Inflammatory macrophage (primary cell): ENCODE results near the gene TLE3.
A peak's percentile ranks its signal among the peaks of the same experiment; 100 is the strongest.

ENCODE experiments used
- DNase-seq, 2 donors: peaks; one replicate each; pipeline ENCODE4 v3.0.0-alpha.2; 2020 to 2022
- total RNA-seq, 18 experiments: gene quantifications; one replicate each; lab custom pipeline; 2026; ENCODE audit warnings: mixed read lengths in 6 of 18, inconsistent platforms in 2 of 18; lab: John Stamatoyannopoulos, UW

Gene TLE3
- total RNA-seq = 18.3 to 123 (median 51.5) reads per million in 18 experiments

DNA sequence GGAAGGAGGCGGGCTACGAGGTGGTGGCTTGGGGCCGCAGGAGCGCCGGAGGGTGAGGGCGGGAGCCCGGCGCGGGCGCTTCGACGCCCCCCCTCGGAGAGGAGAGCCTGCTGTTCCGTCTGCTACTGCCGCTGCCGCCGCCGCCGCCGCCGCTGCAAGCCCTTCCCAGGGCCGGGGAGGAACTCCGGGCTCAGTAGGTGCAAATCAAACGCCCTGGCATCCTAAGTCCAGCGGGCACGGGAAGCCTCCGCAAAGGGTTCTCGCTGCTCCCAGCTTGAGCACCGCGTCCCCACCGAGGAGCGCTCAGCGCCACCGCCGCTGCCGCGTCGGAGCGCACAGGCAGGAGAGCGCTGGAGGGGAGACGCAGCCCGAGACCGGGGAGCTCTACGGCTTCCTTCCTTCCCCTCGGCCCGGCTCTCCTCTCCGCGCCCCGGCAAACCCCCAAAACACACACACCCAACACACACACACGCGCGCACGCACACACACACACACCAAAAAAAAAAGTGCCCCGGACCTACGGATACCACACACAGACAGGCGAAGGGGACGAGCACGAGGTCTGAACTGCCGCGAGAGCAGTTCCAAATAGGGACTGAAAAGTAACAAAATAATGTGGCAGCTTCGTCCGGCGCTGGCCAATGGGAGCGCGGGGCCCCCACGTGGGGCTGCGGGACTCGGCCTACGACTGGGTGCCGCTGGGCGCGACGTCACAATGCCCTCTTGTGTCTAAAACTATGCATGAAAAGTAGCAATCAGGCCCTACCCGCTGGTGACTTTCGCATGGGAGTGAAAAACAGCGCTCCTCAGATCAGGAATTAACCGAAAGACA is at the start of gene TLE3:
Gene TLE3 (minus strand): TSS at position 597 of the 832 bp plus-strand sequence. CDS start 1,119 bp downstream, outside the sequence.
- DNase-seq = peak; percentile 99 to 100

DNA sequence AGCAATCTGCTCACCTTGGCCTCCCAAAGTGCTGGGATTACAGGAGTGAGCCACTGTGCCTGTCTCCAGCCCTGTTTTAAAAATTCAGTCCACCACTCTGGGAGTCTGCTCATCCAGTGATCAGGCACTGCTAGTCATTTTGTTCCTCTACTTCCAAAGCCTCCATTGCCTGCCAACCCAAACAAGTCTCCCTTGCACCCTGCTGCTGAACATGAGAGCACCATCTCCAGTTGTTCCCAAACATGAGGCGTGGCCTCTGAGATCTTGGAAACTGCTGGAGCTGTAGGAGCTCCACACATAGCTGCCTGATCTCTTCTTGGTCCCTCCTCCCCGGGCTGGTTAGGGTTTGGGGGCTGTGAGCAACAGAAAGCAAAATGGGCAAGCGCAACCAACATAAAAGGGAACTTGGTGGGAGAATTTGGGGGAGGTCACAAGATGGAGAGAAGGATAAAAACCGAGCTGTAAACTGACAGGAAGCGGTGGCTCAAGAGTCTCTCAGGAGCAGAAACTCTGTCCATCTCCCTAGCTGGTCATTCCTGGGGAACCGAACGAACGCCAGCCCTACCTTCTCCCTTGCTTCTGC is 49.6 kb upstream of the TLE3 start:
- no peak for DNase-seq

DNA sequence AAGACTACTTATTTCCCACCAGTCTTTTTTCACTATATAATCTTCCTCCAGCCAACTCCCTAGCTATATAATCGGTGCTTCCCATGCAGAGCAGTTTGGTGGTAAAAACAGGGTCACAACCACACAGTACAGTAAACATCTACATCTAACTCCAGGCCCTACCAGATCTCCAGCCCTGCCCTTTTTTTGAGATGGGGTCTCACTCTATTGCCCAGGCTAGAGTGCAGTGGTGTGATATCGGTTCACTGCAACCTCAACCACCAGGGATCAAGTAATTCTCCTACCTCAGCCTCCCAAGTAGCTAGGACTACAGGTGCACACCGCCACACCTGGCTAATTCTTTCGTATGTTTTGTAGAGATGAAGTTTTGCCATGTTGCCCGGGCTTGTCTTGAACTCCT is 49.1 kb upstream of the TLE3 start:
- no peak for DNase-seq

DNA sequence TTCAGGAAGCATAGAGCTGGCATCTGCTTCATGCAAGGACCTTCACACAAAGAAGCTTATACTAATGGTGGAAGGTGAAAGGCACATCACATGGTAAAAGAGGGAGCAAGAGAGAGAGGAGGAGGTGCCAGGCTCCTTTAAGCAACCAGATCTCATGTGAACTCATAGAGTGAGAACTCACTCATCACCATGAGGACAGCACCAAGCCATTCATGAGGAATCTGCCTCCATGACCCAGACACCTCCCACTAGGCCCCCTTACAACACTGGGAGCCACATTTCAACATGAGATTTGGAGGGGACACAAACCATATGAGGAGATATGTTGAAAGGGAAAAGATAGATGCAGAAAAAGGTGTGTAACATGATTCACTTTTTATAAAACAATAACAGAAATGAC is 48.4 kb upstream of the TLE3 start:
- DNase-seq = peak in 1 of 2 donors; percentile 65

DNA sequence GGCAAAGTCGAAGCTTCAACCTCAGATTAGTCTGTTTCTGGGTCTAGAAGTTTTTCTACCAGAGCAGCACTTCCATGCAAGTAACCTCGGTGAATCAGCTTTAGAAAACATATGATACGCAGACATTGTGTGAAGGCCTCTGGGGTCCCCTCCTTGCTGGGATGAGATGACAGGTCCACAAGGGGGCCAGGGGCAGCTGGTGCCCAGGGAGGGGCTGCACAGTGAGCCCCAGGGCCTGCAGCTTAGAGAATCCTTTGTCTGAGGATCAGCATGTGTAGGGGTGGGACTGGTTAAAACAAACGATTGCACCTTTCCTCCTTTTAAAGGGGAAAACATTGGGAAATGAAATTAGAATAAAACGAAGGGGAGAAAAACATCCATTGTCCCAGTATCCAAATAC is 47.5 kb upstream of the TLE3 start:
- no peak for DNase-seq

DNA sequence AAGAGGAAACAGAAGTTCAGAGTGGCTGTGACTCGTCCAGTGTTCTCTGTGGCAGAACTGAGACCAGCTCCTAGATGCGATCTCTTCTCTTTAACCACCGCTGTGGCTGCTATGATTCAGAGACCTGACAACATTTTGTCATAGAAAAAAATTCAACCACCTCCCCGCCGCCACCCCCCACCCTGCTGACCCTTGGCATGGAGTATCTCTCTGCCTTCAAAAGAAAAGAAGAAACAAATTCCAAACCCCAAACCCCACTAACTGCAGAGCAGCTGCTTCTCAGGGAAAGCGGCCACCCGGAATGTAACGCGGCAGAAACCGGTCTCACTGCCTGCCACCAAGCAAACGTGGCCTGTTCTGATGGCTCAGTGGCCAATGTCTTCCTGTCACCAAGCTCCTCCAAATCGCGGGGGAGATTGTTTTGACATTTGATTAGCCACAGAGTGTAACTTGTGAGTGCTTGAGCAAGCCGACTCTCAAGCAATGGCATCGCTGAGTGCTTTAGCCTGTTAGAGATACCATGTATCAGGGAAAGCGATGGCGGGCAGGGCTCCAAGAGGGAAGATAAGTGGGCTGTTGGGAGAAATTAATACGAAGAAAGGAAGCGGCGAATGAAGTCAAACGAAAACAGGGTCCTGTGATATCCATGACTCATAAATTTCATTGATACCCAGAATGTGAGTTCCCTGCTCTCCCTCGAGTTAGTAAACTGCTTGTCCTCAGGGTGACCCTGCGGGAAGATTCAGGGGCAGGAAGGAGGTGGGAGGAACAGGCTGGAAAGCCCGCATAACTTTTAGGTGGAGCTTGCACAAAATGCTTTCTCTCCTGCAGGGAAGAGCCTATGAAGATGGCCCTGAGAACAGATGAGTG is 44.8 kb upstream of the TLE3 start:
- DNase-seq = peak; percentile 93 to 95

DNA sequence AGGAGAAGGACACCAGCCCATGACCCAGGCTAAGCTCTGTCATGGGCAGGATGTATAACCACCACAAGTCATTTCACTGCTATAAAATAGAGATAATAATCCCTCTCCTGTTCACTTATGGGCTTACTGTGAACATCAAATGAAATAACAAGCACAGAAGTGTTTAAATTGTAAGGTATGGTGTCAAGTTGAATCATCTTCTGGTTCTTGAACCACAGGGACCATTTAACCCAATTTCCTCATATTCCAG is 44.3 kb upstream of the TLE3 start:
- no peak for DNase-seq

DNA sequence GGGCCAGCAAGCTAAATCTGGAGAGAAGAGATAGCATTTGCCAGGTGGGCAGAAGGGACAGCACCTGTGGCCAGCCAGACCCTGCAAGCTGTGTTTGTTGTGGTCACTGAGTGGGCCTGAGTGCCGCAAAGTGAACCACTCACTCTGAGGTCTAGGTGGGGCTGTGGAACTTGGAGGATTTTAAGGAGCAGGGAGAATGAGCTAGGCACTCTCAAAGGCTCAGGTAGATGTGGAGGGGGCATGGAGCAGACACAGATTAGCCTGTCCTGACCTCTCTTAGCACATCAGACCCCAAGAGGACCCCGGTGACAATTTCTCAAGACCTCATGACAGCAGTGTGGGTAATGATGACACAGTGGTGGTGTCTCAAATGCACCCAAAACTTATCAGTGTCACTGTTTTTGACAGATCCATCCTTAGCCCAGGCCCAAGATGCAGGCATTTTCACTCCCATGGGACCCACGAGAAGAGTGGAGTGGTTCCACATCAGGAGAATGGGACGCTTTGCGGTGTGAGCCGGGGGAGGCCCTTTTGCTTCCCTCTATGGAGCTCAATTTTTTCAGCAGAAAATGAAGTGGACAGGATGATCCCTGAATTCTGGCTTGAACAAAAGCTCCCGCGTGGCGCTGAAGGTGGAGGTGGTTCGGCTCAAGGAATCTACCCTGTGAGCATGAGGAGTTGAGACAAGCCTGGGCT is 43.8 kb upstream of the TLE3 start:
- DNase-seq = peak; percentile 45 to 59

DNA sequence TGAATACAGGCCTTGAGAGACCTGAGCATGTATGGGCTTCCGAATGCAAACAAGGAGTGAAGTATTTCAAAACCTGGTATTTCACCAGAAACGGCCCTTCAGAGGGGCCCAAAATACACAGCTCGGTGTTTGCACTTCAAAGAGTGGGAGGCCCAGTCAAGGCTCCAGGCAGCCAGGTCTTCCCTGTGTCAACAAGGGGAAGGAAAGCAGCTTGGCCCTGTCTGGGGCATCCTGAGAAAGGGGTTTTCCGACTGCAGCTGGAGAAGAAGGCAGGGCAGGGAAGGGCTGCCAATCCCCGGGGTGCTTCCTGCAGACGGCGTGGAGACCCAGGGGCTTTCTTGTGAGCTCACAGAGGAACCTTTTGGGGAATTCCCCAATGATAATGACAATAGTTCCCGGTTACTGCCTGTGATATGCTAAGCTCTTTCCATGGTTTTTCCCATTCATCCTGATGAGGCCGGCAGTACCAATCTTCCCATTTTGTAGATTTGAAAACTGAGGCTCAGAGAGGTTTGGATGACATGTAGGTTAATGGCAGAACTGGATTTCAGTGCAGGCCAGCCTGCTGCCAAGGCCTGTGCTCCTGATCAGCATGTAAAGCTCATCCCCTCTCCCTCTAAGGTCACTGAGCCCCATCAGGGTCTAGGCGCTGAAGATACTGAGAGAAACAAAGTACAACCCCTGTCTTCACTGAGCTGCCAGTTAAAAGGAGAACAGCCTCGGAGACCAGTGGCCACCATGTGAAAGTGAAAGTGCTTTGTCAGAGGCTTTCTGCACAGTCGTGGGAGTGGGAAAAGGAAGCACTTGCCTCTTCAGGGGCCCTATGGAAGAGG is 43.0 kb upstream of the TLE3 start:
- peak; percentile 73 to 83 for DNase-seq

DNA sequence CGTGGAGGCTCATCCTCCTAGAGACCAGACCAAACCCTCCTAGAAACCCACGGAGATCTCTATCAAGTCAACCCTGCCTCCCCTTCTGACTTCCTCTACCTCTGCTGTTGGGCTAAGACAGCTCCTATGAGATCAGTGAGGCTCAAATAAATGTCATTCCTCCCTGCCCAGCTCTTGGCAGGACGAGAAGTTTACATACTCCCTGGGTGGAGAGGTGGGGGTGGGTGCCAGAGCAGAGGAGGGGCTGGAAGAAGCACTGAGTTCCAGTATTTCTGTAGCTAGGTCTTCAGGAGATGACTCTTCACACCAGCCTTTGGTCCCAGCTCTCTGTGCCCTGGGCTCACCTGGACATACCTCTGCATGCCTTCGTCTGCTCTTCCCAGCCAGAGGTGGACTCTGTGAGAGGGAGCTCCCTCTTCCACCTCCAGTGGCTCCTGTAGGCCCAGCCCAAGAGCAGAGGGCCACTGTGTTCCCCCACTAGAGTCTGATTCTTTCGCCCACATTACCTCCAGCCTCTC is 42.4 kb upstream of the TLE3 start:
- DNase-seq = no peak

DNA sequence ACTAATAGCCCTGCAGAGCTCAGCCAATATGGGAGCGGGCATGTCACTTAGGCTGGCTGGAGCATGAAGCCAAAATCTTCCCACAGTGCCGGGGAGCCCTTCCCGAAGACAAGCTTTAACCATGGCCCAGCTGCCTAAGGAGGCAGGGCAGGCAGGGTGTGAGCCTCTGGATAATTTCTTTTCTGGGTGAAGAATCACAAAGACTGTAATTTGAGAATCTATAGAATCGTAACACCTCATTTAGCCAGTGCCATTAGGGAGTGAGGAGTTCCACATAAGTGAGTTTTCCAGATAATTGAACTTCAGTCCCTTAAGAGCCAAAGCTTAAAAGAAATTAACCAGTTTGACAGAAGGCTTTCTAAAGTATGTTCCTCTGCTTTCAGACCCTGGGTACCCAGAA is 40.2 kb upstream of the TLE3 start:
- no peak for DNase-seq

DNA sequence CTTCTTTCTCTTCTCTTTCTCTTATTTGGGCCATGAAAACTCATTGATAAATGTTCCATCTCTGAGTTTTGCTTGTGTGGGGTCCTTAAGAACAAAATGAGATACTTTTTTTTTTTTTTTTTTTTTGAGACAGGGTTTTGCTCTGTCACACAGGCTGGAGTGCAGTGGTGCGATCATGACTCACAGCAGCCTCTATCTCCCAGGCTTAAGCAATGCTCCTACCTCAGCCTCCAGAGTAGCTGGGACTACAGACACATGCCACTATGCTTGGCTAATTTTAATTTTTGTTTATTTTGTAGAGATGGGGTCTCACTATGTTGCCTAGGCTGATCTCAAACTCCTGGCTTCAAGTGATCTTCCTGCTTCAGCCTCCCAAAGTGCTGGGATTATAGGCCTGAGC is 39.3 kb upstream of the TLE3 start:
- DNase-seq = peak in 1 of 2 donors; percentile 44

DNA sequence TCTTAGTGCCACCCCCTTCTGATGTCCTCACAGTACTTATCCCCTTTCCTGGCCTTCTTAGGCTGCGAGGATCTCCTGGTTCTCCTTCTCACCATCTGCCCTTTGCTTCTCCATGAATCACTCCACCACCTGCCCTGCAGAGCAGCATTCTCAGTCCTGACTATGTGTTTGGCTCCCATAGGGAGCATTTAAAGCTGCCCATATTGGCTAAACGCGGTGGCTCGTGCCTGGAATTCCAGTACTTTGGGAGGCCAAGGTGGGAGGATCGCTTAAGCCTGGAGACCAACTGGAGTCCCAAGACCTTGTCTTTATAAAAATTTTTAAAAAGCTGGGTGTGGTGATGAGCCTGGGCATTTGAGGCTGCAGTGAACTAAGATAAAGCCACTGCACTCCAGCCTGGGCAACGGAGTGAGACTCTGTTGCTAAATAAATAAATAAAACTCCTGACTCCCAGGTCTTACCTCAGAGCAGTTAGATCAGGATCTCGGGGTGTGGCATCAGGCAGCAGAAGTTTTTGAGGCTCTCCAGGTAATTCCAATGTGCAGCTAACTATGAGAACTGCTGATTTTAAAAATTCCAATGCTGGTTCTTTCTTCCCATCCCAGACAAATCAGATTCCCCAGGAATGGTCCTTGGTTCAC is 36.2 kb upstream of the TLE3 start:
- DNase-seq = no peak

DNA sequence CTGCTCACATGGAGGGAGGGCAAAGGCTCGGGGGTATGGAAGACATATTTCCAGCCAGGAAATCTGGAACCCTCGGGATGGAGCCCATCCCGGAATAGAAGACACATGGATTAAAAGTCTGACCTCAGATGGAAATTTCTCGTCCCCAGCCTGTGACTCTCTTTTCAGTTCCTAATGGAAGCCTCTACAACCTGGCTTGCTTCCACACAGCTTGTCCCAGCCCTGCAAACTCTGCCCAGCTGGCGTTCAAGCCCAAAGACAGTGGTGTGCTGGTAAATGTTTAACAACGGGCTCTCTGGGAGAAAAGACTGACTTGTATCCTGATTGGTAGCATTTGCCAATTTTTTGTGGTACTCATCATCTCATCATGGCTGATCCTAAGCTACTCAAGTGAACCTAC is 35.6 kb upstream of the TLE3 start:
- no peak for DNase-seq

DNA sequence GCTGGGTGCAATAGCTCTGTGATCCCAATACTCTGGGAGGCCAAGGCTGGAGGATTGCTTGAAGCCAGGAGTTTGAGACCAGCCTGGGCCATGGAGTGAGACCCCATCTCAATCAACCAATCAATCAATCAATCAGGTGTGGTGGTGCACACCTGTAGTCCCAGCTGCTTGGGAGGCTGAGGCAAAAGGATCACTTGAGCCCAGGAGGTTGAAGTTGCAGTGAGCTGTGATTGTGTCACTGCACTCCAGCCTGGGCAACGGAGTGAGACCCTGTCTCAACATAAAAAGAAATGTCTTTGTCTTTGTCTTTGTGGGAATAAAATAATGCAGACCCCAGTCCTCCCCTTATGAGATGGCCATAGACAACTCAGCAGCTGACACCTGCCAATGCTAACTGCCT is 34.9 kb upstream of the TLE3 start:
- no peak for DNase-seq

DNA sequence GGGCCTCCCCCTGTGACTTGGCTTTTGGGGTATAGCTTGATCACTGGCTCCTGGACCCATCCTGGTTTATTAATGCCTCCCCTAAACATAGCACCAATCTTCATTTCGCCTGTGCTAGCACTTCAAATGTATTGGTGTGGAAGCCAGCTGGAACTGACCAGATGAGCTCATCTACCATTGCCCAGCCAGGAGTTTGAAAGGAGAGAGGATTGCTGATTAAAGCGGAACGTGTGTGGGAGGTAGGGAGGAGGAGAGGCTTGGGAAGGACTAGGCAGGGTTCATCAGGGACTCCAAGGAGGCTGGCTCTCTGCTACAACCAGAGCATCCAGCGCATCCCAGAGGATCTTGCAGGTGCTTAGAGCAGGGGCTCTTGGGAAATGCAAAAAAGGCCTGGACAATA is 34.4 kb upstream of the TLE3 start:
- peak in 1 of 2 donors; percentile 55 for DNase-seq

DNA sequence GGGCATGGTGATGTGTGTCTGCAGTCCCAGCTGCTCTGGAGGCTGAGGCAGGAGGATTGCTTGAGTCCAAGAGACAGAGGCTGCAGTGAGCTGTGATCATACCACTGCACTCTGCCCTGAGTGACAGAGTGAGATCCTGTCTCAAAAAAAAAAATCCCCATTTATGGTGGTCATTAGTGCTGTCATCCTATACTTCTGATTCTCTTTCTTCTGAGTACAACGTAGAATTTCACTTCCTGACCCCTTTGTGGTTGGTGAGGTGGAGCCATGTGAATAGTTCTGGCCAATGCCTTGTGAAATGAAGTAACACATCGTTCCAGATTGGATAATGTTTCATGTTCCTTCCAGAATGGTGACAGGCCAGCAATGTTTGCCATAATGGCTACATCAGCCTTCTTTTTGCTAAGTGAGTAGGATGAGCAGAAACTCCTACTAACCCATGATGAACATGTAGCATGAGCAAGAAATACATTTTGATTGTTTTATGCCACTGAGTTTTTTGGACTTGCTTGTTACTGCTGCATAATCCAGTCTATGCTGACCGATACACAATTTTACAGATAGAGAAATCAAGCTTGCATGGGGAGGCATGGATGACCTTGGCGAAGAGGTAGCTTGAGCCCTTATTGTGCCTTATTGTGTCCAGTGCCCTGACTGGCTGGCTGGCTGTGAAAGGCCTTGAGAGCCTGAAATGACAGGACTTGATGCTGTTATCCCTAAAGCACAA is 30.9 kb upstream of the TLE3 start:
- DNase-seq = peak in 1 of 2 donors; percentile 20

DNA sequence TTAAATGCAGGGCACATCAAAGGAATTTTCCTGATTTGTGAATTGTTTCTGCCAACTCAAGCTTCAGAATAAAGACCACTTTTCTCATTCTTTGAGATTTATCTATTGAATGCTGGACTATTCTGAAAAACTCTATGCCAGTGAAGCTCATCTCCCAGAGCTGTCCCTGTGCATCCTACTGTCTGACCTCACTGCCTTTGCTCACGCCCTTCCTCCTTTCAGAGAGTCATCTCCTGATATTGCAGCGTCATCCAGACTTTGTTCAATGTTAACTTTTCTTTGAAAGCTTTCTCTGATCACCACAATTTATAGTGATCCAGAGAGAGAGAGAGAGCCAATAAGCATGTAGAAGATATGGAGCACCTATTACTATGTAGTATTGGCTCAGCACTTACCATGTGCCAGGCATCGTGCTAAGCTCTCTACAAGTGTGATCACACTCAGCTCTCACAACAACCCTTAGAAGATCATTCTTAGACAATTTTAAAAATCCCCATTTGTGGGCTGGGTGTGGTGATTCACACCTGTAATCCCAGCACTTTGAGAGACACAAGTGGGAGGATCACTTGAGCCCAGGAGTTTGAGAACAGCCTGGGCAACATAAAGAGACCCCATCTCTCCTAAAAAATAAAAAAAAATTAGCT is 30.2 kb upstream of the TLE3 start:
- DNase-seq = peak; percentile 52 to 53

DNA sequence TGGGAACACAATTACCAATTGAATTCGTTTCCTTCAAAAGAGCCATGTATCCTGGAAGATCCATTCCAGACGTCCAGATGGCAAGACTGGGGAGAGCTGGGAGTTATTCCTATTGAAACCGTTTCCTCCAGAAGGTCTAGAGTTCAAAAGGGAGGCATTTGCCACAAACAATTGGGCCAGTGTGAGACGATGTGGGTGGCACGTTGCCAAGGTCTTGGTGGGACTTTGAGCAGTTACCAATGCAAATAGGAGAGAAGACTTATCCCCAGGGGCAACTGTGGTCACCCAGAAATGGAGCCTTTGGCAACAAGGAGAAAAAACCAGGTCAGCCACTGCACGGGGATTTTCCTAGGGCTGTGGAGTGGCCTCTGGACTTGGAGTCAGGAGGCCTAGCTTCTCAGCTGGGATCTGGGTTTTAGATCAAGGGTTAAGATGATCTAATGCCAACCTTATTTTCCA is 29.6 kb upstream of the TLE3 start:
- no peak for DNase-seq

DNA sequence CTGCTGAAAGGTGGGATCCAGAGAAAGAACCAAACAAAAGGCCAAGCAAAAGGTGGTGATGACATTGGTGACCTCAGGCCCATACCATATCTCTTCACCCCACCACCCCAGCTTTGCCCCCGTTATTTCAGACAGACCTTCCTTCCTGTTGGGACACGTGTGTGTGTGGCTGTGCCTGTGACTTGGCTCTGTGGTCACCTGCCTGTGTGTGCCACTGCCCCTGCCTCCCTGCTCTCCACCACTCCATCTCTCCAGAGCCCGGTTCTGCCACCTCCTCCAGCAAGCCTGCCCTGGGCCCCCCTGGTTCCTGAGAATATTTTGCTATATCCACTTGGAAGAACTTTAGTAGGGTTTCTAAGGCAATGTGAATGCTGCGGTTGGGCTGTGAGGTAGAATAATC is 28.6 kb upstream of the TLE3 start:
- DNase-seq = no peak
